ENCODE results near the gene NPIPB8. TPM values are rescaled to one million over a fixed set of nuclear protein-coding genes. Genes with fewer than 3 reads are reported as not detected.
"Not testable (repeated sequence)": the region's sequence is repeated elsewhere in the genome, so short reads cannot be mapped to it uniquely, and the experiment has no call there.

NPIPB8 gene
- polyA plus RNA-seq, 3 donors: 0.11 TPM; not detected in 2

- H3K27ac ChIP-seq (ENCODE audit: low read depth in 1 of 2, low read length in 2 of 2); H3K4me3 Mint-ChIP-seq; H3K9me3 Mint-ChIP-seq; H3K27ac Mint-ChIP-seq; intact Hi-C loops (cut with micrococcal nuclease); H3K9me3 ChIP-seq (replicated peaks in 1 of 2; ENCODE audit: control insufficient read depth in 1 of 2, insufficient read depth in 1 of 2, low read length in 2 of 2); H3K27me3 Mint-ChIP-seq (ENCODE audit: low read depth in 3 of 3); H3K4me3 ChIP-seq (replicated peaks in 1 of 3; ENCODE audit: low read depth in 2 of 3, low read length in 3 of 3); H3K4me1 Mint-ChIP-seq; H3K79me2 ChIP-seq (ENCODE audit: insufficient read depth, low read length); H2AFZ ChIP-seq (ENCODE audit: insufficient read depth, low read depth, low read length, poor library complexity, severe bottlenecking); H3K4me2 ChIP-seq (replicated peaks; ENCODE audit: extremely low read depth, low read length, poor library complexity, severe bottlenecking); H3K27me3 ChIP-seq (ENCODE audit: control insufficient read depth in 2 of 2, insufficient read depth in 2 of 2, low read length in 2 of 2); H3K4me1 ChIP-seq (ENCODE audit: control insufficient read depth in 1 of 2, insufficient read depth in 2 of 2, low read length in 2 of 2); H3K9ac ChIP-seq (ENCODE audit: insufficient read depth, low read length, poor library complexity, severe bottlenecking); H4K20me1 ChIP-seq (ENCODE audit: insufficient read depth, low read length); DNase-seq; H3K36me3 Mint-ChIP-seq; H3K36me3 ChIP-seq (replicated peaks in 1 of 2; ENCODE audit: control insufficient read depth in 1 of 2, insufficient read depth in 2 of 2, low read length in 2 of 2): not testable (repeated sequence)
- WGBS (ENCODE audit: insufficient coverage): no CpG with 5 or more reads among the region's 9 CpGs
These were observed 61.9 kb downstream of the NPIPB8 start for GRCh38 chr16:28699792-28700191.

DNA sequence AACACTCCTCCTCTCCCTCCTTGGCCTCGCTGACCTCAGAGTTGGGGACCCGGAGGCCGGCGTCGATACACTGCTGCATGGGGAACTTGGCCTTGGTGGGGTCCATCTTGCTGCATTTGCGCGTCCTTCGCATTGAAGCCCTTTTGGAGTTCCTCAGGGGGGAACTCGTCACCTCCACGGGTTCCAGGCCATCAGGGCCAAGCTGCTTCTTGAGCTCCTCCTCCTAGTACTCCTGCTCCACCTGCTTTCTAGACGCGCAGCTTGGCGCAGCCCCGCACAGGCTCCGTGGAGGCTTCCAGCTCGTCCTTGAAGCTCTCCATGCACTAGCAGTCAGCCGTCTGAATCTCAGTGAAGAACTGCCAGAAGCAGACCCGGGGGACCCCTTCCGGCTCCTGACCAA, 62.5 kb downstream of the NPIPB8 start:
- not testable (repeated sequence) for H3K27me3 Mint-ChIP-seq (ENCODE audit: low read depth in 3 of 3); H3K27ac ChIP-seq (ENCODE audit: low read depth in 1 of 2, low read length in 2 of 2)

DNA sequence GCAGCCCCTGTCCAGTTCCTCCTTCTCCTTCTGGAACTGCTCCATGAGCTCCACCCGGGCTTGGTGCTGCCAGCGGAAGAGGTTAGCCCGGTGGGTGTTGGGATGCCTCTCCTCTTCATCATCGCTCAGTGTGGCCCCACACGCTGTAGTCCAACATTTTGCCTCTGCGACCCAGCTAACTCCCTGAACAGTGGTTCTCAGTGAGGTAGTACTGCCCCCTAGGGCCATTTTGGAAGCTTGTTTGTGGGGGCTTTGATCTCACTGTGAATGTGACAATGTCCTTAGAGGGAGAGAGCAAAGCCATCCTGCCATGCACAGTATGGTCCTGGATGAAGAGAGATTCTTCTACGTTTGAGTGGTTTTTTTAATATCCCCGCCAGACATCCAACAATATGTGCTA, 63.5 kb downstream of the NPIPB8 start:
- H3K4me1 ChIP-seq (ENCODE audit: control insufficient read depth in 1 of 2, insufficient read depth in 2 of 2, low read length in 2 of 2); H3K4me3 Mint-ChIP-seq; H3K9me3 ChIP-seq (replicated peaks in 1 of 2; ENCODE audit: control insufficient read depth in 1 of 2, insufficient read depth in 1 of 2, low read length in 2 of 2); intact Hi-C loops (cut with micrococcal nuclease); H3K9ac ChIP-seq (ENCODE audit: insufficient read depth, low read length, poor library complexity, severe bottlenecking); H3K4me3 ChIP-seq (replicated peaks in 1 of 3; ENCODE audit: low read depth in 2 of 3, low read length in 3 of 3); H3K36me3 ChIP-seq (replicated peaks in 1 of 2; ENCODE audit: control insufficient read depth in 1 of 2, insufficient read depth in 2 of 2, low read length in 2 of 2); H3K27ac ChIP-seq (ENCODE audit: low read depth in 1 of 2, low read length in 2 of 2); H2AFZ ChIP-seq (ENCODE audit: insufficient read depth, low read depth, low read length, poor library complexity, severe bottlenecking); H3K4me2 ChIP-seq (replicated peaks; ENCODE audit: extremely low read depth, low read length, poor library complexity, severe bottlenecking); H3K27ac Mint-ChIP-seq; H3K79me2 ChIP-seq (ENCODE audit: insufficient read depth, low read length); DNase-seq; H3K4me1 Mint-ChIP-seq; H3K36me3 Mint-ChIP-seq; H4K20me1 ChIP-seq (ENCODE audit: insufficient read depth, low read length); H3K27me3 ChIP-seq (ENCODE audit: control insufficient read depth in 2 of 2, insufficient read depth in 2 of 2, low read length in 2 of 2); H3K9me3 Mint-ChIP-seq; H3K27me3 Mint-ChIP-seq (ENCODE audit: low read depth in 3 of 3): not testable (repeated sequence)
- no CpG with 5 or more reads among the region's 8 CpGs for WGBS (ENCODE audit: insufficient coverage)

More for the DNA sequence above, 62.5 kb downstream of the NPIPB8 start:
- H3K9me3 ChIP-seq (replicated peaks in 1 of 2; ENCODE audit: control insufficient read depth in 1 of 2, insufficient read depth in 1 of 2, low read length in 2 of 2); H3K36me3 ChIP-seq (replicated peaks in 1 of 2; ENCODE audit: control insufficient read depth in 1 of 2, insufficient read depth in 2 of 2, low read length in 2 of 2); H3K4me2 ChIP-seq (replicated peaks; ENCODE audit: extremely low read depth, low read length, poor library complexity, severe bottlenecking); H3K9me3 Mint-ChIP-seq; H3K9ac ChIP-seq (ENCODE audit: insufficient read depth, low read length, poor library complexity, severe bottlenecking); H3K4me1 Mint-ChIP-seq; H3K27ac Mint-ChIP-seq; H3K4me1 ChIP-seq (ENCODE audit: control insufficient read depth in 1 of 2, insufficient read depth in 2 of 2, low read length in 2 of 2); intact Hi-C loops (cut with micrococcal nuclease); H3K4me3 ChIP-seq (replicated peaks in 1 of 3; ENCODE audit: low read depth in 2 of 3, low read length in 3 of 3); H3K36me3 Mint-ChIP-seq; H3K27me3 ChIP-seq (ENCODE audit: control insufficient read depth in 2 of 2, insufficient read depth in 2 of 2, low read length in 2 of 2); H3K79me2 ChIP-seq (ENCODE audit: insufficient read depth, low read length); H3K4me3 Mint-ChIP-seq; H2AFZ ChIP-seq (ENCODE audit: insufficient read depth, low read depth, low read length, poor library complexity, severe bottlenecking); H4K20me1 ChIP-seq (ENCODE audit: insufficient read depth, low read length): not testable (repeated sequence)
- peak in 1 of 3 donors; percentile 0 for DNase-seq
- 96% methylated on average over 5 of the region's 19 CpGs for WGBS (ENCODE audit: insufficient coverage)

DNA sequence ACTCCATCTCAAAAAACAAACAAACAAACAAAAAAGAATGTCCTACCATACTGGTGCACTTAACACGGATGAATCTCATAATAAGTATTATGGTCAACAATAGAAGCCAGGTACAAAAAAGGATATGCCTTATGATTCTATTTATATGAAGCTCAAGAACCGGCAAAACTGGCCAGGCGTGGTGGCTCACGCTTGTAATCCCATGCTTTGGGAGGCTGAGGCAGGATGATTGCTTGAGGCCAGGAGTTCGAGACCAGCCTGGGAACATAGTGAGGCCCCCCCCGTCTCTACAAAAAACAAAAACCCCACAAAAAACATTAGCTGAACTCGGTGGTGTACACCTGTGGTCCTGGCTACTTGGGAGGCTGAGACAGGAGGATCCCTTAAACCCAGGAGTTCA, 66.4 kb downstream of the NPIPB8 start:
- DNase-seq; H2AFZ ChIP-seq (ENCODE audit: insufficient read depth, low read depth, low read length, poor library complexity, severe bottlenecking); H3K9me3 Mint-ChIP-seq; H3K27me3 Mint-ChIP-seq (ENCODE audit: low read depth in 3 of 3); H3K9ac ChIP-seq (ENCODE audit: insufficient read depth, low read length, poor library complexity, severe bottlenecking); H3K36me3 Mint-ChIP-seq; H3K27me3 ChIP-seq (ENCODE audit: control insufficient read depth in 2 of 2, insufficient read depth in 2 of 2, low read length in 2 of 2); H3K4me3 ChIP-seq (replicated peaks in 1 of 3; ENCODE audit: low read depth in 2 of 3, low read length in 3 of 3); intact Hi-C loops (cut with micrococcal nuclease); H4K20me1 ChIP-seq (ENCODE audit: insufficient read depth, low read length); H3K4me2 ChIP-seq (replicated peaks; ENCODE audit: extremely low read depth, low read length, poor library complexity, severe bottlenecking); H3K9me3 ChIP-seq (replicated peaks in 1 of 2; ENCODE audit: control insufficient read depth in 1 of 2, insufficient read depth in 1 of 2, low read length in 2 of 2); H3K27ac ChIP-seq (ENCODE audit: low read depth in 1 of 2, low read length in 2 of 2); H3K4me3 Mint-ChIP-seq; H3K4me1 ChIP-seq (ENCODE audit: control insufficient read depth in 1 of 2, insufficient read depth in 2 of 2, low read length in 2 of 2); H3K79me2 ChIP-seq (ENCODE audit: insufficient read depth, low read length); H3K36me3 ChIP-seq (replicated peaks in 1 of 2; ENCODE audit: control insufficient read depth in 1 of 2, insufficient read depth in 2 of 2, low read length in 2 of 2); H3K27ac Mint-ChIP-seq; H3K4me1 Mint-ChIP-seq: not testable (repeated sequence)
- WGBS (ENCODE audit: insufficient coverage): no CpG with 5 or more reads among the region's 7 CpGs
